ENCODE data around the gene TPD52L1.

DNA sequence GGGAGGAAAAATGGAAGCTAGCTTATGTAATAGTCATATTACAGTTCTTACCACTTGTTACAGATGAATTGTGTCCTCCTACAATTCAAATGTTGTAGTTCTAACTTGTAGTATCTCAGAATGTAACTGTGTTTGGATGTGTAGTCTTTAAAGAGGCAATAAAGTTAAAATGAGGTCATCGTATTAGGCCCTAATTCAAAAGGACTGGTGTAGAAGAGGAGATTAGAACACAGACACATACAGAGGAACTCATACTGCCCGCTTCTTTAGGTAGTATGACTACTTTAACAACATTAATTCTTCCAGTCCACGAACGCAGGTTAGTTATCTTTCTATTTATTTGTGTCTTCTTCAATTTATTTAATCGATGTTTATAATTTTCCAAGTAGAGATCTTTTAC, 46.5 kb upstream of the TPD52L1 start:
- TF ChIP-seq EZH2 (IDR thresholded peaks at IDR 0.05; ENCODE audit: insufficient read depth, poor library complexity, severe bottlenecking), result no peak
- TF ChIP-seq EZH2phosphoT487 (IDR thresholded peaks at IDR 0.05; ENCODE audit: insufficient read depth, low read depth), result no peak
